IPS DF 6.9 (cell line): Measurements from ENCODE around the gene KCNQ1.

ENCODE experiments used
- DNase-seq: peaks from one replicate; pipeline ENCODE4 v3.0.0-alpha.2; 2013; ENCODE audit warnings: low read depth, low spot score
- H3K27ac ChIP-seq: one replicate; pipeline ENCODE4 v1.5.1; 2013; ENCODE audit warnings: low read length, control low read depth
- H3K27me3 ChIP-seq: 2 replicates; pipeline ENCODE4 v1.6.1; 2013; ENCODE audit warnings: mild to moderate bottlenecking, low read length; ENCODE audit not compliant: control insufficient read depth, insufficient read depth
- H3K36me3 ChIP-seq: 2 replicates; pipeline ENCODE4 v1.6.1; 2013; ENCODE audit warnings: low read length; ENCODE audit not compliant: control insufficient read depth, insufficient read depth
- H3K4me1 ChIP-seq: 2 replicates; pipeline ENCODE4 v1.6.1; 2013; ENCODE audit warnings: low read length; ENCODE audit not compliant: control insufficient read depth, insufficient read depth
- H3K4me3 ChIP-seq: 2 replicates; pipeline ENCODE4 v1.5.1; 2013; ENCODE audit warnings: mild to moderate bottlenecking, low read length
- H3K9me3 ChIP-seq: 2 replicates; pipeline ENCODE4 v1.6.1; 2013; ENCODE audit warnings: low read length, inconsistent platforms; ENCODE audit not compliant: control insufficient read depth, insufficient read depth
- WGBS: extraction: QIAGEN DNeasy Blood & Tissue Kit; methylation state at CpG from one replicate; pipeline ENCODE4 v1.1.7; 2013; ENCODE audit warnings: mixed read lengths, missing lambda C conversion rate; ENCODE audit not compliant: insufficient read length, insufficient coverage; 5-methylcytosine and 5-hydroxymethylcytosine counted together

KCNQ1 gene

DNA sequence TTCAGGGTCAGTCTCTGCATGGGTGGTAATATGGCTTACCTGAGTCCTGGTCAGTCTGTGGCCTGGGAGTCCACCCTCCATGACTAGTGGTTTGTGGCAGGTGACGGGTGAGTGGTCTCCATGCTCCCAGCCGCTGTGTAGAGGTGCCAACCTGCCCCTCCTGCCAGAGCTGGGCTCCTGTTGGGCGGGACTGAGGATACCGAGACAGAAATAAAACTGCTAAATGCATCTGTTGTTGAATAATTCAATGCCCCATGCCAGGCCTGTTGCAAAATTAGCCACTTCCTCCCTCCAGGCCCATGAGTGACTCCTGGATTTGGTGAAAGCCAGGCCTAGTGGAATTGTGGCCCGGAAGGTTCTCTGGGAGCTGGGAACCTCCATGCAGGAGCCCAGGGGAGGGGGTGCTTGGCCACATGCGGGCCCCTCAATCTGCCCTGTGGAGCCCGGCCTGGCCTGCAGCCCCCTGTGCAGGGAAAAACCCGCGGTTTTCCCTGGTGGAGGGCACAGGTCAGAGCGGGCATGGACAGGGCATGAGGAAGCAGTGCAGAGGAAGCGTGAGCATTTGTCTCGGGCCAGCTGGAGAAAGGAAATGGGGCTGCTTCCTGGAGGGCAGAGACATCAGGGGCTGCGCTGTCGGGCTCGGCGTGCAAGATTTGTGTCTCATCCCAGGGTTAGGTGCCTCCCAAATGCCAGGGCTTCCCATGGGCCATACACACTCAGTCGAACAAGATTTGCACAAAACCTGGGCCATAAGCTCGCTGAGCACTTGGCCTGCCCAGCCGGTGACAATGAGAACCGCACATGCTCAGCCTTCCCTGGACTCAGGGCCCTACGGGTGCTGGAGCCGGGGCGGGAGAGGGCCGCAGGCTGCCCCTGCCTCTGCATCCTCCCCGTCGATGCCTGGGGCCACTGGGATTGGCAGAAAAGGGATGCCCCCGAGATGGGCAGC, 66.9 kb downstream of the KCNQ1 start:
- Histone ChIP-seq H3K36me3 (no peaks in the 10 kb centered on the region), H3K4me3 (no peak overlapping the region), H3K4me1 (no peaks in the 10 kb centered on the region), H3K27me3 (peaks cover 15% of the 10 kb centered on the region), H3K9me3 (no peaks in the 10 kb centered on the region), H3K27ac (no peak overlapping the region)
- no CpG with 5 or more reads among the region's 27 CpGs for WGBS
- DNase-seq: no peak

DNA sequence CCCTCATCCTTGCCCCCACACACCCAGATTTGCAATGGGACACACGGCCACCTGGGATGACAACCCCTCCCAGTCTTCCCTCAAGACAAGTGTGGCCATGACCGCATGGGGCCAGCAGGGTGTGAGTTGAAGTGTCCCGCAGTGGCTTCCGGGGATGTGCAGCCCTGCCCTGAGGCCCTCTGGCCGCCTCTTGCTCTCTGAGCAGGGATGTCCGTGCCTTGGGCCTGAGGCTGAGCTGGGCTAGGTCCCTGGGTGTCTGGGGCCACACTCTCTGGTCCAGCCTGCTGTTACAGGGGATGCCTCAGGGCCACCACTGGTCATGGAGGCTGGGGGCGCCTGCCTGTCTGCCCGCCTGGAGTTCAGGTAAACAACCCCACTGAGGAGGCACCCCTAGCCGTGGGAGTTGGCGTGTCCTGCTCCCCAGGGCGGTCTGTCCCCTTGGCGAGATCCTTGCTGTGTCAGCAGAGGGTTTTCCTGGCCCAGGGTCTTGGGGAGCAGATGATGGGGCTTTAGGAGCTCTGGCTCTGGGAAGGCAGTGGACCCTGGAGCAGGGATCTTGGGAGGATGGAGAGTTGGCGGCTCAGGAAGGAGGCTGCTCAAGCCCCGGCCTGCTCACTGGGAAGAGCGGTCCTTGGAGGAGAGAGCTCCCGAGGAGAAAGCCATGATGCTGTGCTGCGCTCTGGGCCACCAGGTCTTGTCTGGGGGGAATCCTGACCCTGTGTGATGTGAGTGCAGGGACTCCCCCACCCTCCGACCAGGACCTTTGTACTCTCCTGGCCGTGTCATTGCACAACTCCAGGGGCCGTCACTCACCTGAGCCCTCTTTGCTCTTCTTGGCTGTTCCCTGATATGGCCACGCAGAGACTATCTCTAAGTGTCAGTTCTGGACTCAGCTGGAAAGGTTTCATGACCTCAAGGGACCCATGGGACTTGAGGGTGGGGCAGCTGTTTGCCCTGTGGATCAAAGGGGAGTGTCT, 67.9 kb downstream of the KCNQ1 start:
- Histone ChIP-seq H3K4me1 (no peaks in the 10 kb centered on the region), H3K27ac (no peak overlapping the region), H3K9me3 (no peaks in the 10 kb centered on the region), H3K4me3 (no peak overlapping the region), H3K27me3 (peaks cover 6% of the 10 kb centered on the region; the same call in 1 of the 2 replicates), H3K36me3 (no peaks in the 10 kb centered on the region)
- no peak for DNase-seq
- no CpG with 5 or more reads among the region's 21 CpGs for WGBS

DNA sequence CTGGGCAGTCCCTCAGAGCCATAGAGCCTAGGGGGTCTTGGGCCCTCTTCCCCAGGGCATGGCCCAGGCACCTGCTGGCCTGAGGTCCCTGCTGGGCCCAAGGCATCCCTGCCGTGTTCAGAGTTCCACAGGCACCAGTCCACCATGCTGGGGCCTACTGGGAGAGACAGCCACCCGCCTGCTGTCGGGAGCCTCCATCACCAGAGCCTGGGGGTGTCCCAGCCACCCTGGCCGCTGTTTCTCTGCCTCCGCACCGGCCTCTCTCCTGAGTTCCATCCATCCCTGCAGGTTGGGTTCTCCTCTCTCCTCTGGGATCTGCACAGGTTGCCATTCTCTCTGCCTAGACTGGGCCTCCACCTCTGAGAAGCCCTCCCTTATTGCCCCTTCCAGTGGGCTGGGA, 68.6 kb downstream of the KCNQ1 start:
- Histone ChIP-seq H3K36me3 (no peaks in the 10 kb centered on the region), H3K9me3 (no peaks in the 10 kb centered on the region), H3K4me1 (no peaks in the 10 kb centered on the region), H3K27ac (no peak overlapping the region), H3K4me3 (no peak overlapping the region), H3K27me3 (peaks cover 6% of the 10 kb centered on the region; the same call in 1 of the 2 replicates)
- DNase-seq: no peak
- no CpG with 5 or more reads among the region's 6 CpGs for WGBS

DNA sequence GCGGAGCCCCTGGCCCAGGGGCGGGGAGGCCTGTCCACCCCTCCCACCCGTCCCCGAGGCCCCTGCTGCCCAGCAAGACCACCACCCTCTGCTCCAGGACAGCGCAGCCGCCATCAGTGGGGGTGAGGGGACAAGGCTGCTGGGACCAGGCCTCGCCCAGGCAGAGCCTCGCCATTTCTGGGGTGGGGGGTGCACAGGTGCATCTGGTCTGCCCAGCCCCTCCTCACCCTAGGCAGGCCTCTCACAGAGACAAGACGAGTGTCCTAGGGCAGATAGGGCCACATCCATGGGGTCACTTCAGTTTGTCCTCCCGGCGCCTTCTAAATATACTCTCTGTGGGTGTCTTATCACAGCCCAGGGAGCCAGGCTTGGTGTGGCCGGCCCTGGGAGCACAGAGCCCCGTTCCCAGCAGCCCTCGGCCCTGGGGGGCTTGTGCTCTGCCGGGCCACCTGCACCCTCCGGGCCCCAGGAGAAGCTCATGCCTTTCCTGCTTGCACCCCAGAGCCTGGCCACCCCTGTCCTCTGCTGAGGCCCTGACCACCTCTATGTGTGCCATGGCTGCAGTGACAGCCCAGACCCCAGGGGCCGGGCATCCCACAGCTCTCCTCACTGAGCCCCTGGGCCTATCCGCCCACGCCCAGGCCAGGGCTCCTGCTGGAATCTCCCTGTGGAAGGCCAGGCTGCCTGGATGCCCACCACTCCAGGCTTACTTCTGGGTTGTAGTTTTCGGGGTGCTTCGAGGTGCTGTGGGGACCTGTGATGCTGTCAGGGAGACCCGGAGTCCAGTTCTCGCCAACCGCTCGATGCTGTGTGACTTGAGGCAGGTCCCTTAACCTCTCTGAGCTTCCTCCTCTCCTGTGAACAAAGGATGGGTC, 70.8 kb downstream of the KCNQ1 start:
- Histone ChIP-seq H3K27ac (no peak overlapping the region), H3K36me3 (no peaks in the 10 kb centered on the region), H3K4me1 (no peaks in the 10 kb centered on the region), H3K9me3 (no peaks in the 10 kb centered on the region), H3K27me3 (peaks cover 6% of the 10 kb centered on the region; the same call in 1 of the 2 replicates), H3K4me3 (no peak overlapping the region)
- DNase-seq: no peak
- WGBS: no CpG with 5 or more reads among the region's 25 CpGs

DNA sequence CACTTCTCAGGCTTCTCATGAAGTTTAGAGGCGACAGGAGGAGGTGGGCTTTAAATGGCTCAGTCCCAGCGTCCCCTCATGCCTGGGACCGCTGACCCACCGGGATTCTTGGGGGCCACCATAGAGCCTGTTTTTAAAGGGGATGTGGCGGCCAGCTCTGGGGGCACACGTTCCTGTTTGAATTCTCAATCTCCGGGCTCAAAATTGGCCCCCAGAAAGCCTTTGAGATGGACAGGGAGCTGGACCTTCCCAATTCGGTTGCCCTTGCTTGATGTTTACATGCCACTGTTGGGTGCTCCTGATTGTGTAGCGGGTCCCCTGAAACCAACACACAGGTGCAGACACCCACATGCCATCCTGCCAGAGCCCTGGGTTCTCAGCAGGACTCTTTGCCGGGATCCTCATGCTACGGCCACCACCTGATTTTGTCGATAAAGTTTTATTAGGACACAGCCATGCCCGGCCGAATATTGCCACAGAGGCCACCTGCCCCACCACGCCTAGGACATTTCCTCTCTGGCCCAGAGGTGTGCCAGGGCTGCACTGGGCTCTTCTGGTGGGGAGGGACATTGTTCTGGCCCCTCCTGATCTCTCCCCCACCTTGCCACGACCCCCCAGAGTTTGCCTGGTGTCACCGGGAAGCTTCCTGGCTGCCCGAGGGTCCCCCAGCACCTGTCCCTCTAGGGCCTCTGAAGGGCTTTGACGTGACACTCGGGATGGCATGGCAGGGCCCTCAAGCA, 71.6 kb downstream of the KCNQ1 start:
- no peaks in the 10 kb centered on the region for H3K4me1 ChIP-seq
- DNase-seq: no peak
- H3K27me3 ChIP-seq: peaks cover 4% of the 10 kb centered on the region; the same call in 1 of the 2 replicates
- H3K27ac ChIP-seq: no peak overlapping the region
- WGBS: no CpG with 5 or more reads among the region's 20 CpGs
- H3K9me3 ChIP-seq: no peaks in the 10 kb centered on the region
- no peaks in the 10 kb centered on the region for H3K36me3 ChIP-seq
- no peak overlapping the region for H3K4me3 ChIP-seq

DNA sequence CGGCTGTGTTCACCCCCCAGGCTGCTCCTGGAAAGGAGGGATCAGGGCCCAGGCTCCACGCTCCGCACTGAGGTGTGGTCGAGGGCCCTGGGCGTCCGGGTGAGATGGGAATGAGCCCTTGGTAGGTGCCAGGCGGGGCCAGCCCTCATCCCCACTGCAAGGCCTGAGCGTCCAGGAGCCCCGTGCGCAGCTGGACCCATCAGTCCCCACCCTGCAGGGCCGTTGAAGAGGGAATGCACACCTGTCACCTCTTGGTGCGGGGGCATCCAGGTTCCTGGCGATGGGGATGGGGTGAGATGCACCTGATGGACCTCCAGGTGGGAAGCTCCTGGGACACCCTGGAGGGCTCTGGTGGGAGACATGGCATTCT, 72.2 kb downstream of the KCNQ1 start:
- Histone ChIP-seq H3K4me1 (no peaks in the 10 kb centered on the region), H3K9me3 (no peaks in the 10 kb centered on the region), H3K4me3 (no peak overlapping the region), H3K27ac (no peak overlapping the region), H3K27me3 (peaks cover 3% of the 10 kb centered on the region; the same call in 1 of the 2 replicates), H3K36me3 (no peaks in the 10 kb centered on the region)
- no peak for DNase-seq
- WGBS: no CpG with 5 or more reads among the region's 13 CpGs

DNA sequence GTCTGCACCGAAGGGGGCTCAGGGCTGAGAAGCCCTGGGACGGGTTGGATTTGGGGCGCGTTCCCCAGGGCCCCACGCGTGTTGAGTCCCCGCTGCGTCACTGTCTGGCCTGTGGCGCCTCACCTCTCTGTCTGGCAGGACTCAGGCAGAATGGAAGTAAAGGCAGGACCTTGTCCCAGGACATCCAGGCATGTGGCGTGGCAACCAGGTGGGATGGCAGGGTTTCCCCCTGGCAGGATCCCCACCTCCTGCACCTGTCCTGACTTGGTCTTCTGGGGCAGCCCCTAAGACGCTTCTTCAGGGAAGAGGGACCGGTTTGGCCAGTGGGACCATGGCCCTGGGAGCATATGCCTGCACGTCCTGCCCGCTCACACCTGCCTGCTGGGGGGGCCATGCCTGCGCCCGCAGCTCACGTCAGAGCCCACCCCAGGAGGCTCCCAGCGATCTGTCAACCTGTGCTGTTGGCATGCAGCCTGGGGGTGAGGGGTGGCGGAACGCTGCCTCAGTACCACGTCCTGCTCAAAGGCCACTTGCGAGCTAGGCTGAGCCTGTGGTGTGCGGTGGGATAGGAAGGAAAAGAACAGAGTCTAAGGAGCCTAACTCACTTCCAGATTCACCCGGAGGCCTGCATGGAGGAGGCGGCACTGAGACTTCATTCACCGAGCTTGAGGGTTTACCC, 72.7 kb downstream of the KCNQ1 start:
- Histone ChIP-seq H3K27ac (no peak overlapping the region), H3K4me3 (no peak overlapping the region), H3K27me3 (peaks cover 3% of the 10 kb centered on the region; the same call in 1 of the 2 replicates), H3K36me3 (no peaks in the 10 kb centered on the region), H3K4me1 (no peaks in the 10 kb centered on the region), H3K9me3 (no peaks in the 10 kb centered on the region)
- no peak for DNase-seq
- no CpG with 5 or more reads among the region's 26 CpGs for WGBS

DNA sequence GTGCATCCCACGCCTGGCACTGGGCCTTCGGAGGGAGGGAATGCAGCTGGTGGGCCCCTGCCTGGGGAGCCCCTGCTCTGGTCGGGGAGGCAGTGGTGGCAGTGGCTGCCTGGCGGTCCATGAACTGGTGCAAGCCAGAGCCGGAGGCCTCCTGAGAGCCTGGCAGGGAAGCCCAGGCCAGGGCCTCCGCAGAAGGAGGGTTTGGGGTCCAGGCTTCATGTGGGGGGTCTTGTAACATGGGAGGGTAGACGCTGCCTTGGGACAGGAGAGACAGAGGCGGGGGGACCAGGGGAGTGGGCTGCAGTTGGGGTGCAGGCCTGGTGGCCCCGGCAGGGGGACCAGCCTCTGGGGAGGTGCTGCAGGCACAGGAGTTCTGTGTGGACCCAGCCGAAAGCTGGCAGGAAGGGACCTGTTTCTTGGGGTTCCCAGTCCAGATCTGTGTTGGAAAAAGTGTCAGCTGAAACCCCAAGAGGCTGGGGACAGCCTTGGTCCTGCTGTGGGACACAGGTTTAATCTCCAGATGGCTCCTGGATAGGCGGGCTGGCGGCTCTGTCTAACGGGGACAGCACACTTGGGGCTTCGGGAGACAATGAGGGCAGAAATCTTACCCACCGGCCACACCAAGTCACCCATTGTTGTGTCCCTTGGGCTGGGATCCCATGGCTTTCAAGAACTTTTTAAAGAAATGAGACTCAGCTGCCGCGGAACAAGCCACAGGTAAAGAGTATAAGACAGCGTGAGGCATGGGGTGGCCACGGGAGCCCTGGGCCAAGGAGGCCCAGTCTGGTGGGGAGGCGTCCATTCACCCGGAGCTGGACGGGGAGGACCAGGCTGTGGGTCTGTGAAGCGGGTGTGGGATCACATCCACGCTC, 73.5 kb downstream of the KCNQ1 start:
- no CpG with 5 or more reads among the region's 24 CpGs for WGBS
- DNase-seq: no peak
- Histone ChIP-seq H3K9me3 (no peaks in the 10 kb centered on the region), H3K4me1 (no peaks in the 10 kb centered on the region), H3K27ac (no peak overlapping the region), H3K36me3 (no peaks in the 10 kb centered on the region), H3K4me3 (no peak overlapping the region), H3K27me3 (peaks cover 3% of the 10 kb centered on the region; the same call in 1 of the 2 replicates)
